HEK293T (cell line): ENCODE measurements around the gene PRKAG3.

Experiments
- ARNT ChIP-seq: fragments of 450-650 bp; IDR thresholded peaks from 2 replicates; pipeline ENCODE4 v1.6.1; 2017; ENCODE audit warnings: mild to moderate bottlenecking
- BHLHE40 ChIP-seq: fragments of 450-650 bp; IDR thresholded peaks from 2 replicates; pipeline ENCODE4 v1.6.1; 2016; ENCODE audit warnings: mild to moderate bottlenecking, moderate library complexity, borderline replicate concordance
- SP1 ChIP-seq: fragments of 450-650 bp; IDR thresholded peaks from 2 replicates; pipeline ENCODE4 v1.6.1; 2017
- ZNF384 ChIP-seq: fragments of 450-650 bp; IDR thresholded peaks from 2 replicates; pipeline ENCODE4 v1.6.1; 2016

GRCh38 chr2:218880859-218881594, 49.4 kb upstream of the PRKAG3 start:
- TF ChIP-seq BHLHE40 (no peak), SP1 (no peak), ZNF384 (no peak), ARNT (no peak)
